Parathyroid adenoma (tissue), 2 donors: ENCODE results near the gene WASHC3.

ENCODE experiments used
- H2AFZ ChIP-seq: fragments of 300-600 bp; sonication (generic); one replicate; pipeline ENCODE4 v1.7.0; 2017; ENCODE audit warnings: antibody characterized with exemption, mild to moderate bottlenecking
- H3K27ac ChIP-seq: fragments of 300-600 bp; sonication (generic); one replicate; pipeline ENCODE4 v1.7.0; 2017
- H3K27me3 ChIP-seq: fragments of 300-600 bp; sonication (generic); one replicate; pipeline ENCODE4 v1.7.0; 2017; ENCODE audit warnings: low read length; ENCODE audit not compliant: control insufficient read depth, insufficient read depth
- H3K36me3 ChIP-seq: fragments of 300-600 bp; sonication (generic); one replicate; pipeline ENCODE4 v1.7.0; 2017; ENCODE audit warnings: low read length; ENCODE audit not compliant: control insufficient read depth, insufficient read depth
- H3K4me1 ChIP-seq: fragments of 300-600 bp; sonication (generic); one replicate; pipeline ENCODE4 v1.7.0; 2017; ENCODE audit warnings: control low read depth
- H3K4me2 ChIP-seq: fragments of 300-600 bp; sonication (generic); one replicate; pipeline ENCODE4 v1.7.0; 2017; ENCODE audit warnings: low read length
- H3K4me3 ChIP-seq: fragments of 300-600 bp; sonication (generic); one replicate; pipeline ENCODE4 v1.7.0; 2017; ENCODE audit warnings: low read depth, low read length
- H3K79me2 ChIP-seq: fragments of 300-600 bp; sonication (generic); one replicate; pipeline ENCODE4 v1.7.0; 2017; ENCODE audit warnings: control low read depth
- H3K9ac ChIP-seq: fragments of 300-600 bp; sonication (generic); one replicate; pipeline ENCODE4 v1.7.0; 2017; ENCODE audit warnings: mild to moderate bottlenecking
- H3K9me3 ChIP-seq: fragments of 300-600 bp; sonication (generic); one replicate; pipeline ENCODE4 v1.7.0; 2017; ENCODE audit warnings: low read length; ENCODE audit not compliant: control insufficient read depth
- CTCF ChIP-seq: fragments of 300-600 bp; sonication (generic); IDR thresholded peaks from one replicate; pipeline ENCODE4 v1.7.0; 2017; ENCODE audit warnings: antibody characterized with exemption, mild to moderate bottlenecking
- donor health status: primary hyperparathyroidism.

Gene WASHC3

GRCh38 chr12:102051431-102051965, 10.3 kb downstream of the WASHC3 start:
- H3K9me3 ChIP-seq, result no peaks in the 10 kb centered on the region
- TF ChIP-seq CTCF, result no peak
- no peak overlapping the region for H3K4me2 ChIP-seq
- no peaks in the 10 kb centered on the region for H3K79me2 ChIP-seq
- no peak overlapping the region for H3K4me3 ChIP-seq
- no peaks in the 10 kb centered on the region for H3K27me3 ChIP-seq
- H3K27ac ChIP-seq, result no peak overlapping the region
- no peaks in the 10 kb centered on the region for H3K36me3 ChIP-seq
- no peak overlapping the region for H3K9ac ChIP-seq
- H2AFZ ChIP-seq, result no peak overlapping the region
- no peaks in the 10 kb centered on the region for H3K4me1 ChIP-seq

- no peak overlapping the region for H2AFZ ChIP-seq
- H3K9ac ChIP-seq, result no peak overlapping the region
- H3K4me3 ChIP-seq, result no peak overlapping the region
- no peaks in the 10 kb centered on the region for H3K27me3 ChIP-seq
- H3K36me3 ChIP-seq, result no peaks in the 10 kb centered on the region
- H3K4me1 ChIP-seq, result no peaks in the 10 kb centered on the region
- no peak overlapping the region for H3K27ac ChIP-seq
- no peak overlapping the region for H3K4me2 ChIP-seq
- no peak for TF ChIP-seq CTCF
- H3K9me3 ChIP-seq, result no peaks in the 10 kb centered on the region
- no peaks in the 10 kb centered on the region for H3K79me2 ChIP-seq
Measured at GRCh38 chr12:102050660-102051430, 10.9 kb downstream of the WASHC3 start.

- H3K36me3 ChIP-seq, result no peaks in the 10 kb centered on the region
Measured at GRCh38 chr12:102043928-102044327, 17.9 kb downstream of the WASHC3 start.

GRCh38 chr12:102033991-102034745, 27.6 kb downstream of the WASHC3 start:
- no peak overlapping the region for H3K4me2 ChIP-seq
- H3K4me1 ChIP-seq, result no peaks in the 10 kb centered on the region
- TF ChIP-seq CTCF, result no peak
- H3K27ac ChIP-seq, result no peak overlapping the region
- no peaks in the 10 kb centered on the region for H3K27me3 ChIP-seq
- H3K9me3 ChIP-seq, result no peaks in the 10 kb centered on the region
- no peak overlapping the region for H3K4me3 ChIP-seq
- H2AFZ ChIP-seq, result no peak overlapping the region
- H3K36me3 ChIP-seq, result no peaks in the 10 kb centered on the region
- H3K9ac ChIP-seq, result no peak overlapping the region
- H3K79me2 ChIP-seq, result no peaks in the 10 kb centered on the region

More at GRCh38 chr12:102043928-102044327, 17.9 kb downstream of the WASHC3 start:
- no peak overlapping the region for H2AFZ ChIP-seq
- no peak overlapping the region for H3K9ac ChIP-seq
- H3K27ac ChIP-seq, result no peak overlapping the region
- no peak for TF ChIP-seq CTCF
- no peaks in the 10 kb centered on the region for H3K9me3 ChIP-seq
- no peak overlapping the region for H3K4me3 ChIP-seq
- no peak overlapping the region for H3K4me2 ChIP-seq
- H3K4me1 ChIP-seq, result no peaks in the 10 kb centered on the region
- H3K79me2 ChIP-seq, result no peaks in the 10 kb centered on the region
- no peaks in the 10 kb centered on the region for H3K27me3 ChIP-seq
